ENCODE data around the gene SLC8A2.
"Not testable (repeated sequence)": the region's sequence is repeated elsewhere in the genome, so short reads cannot be mapped to it uniquely, and the experiment has no call there.

SLC8A2 gene

GRCh38 chr19:47411696-47412095 lies 60.0 kb downstream of the SLC8A2 start:
- not testable (repeated sequence) for DNase-seq (ENCODE audit: low spot score)

- no peak for DNase-seq (ENCODE audit: low spot score)
Measured at GRCh38 chr19:47411101-47411500, 60.6 kb downstream of the SLC8A2 start.

GRCh38 chr19:47408156-47408938 lies 63.3 kb downstream of the SLC8A2 start:
- no peak for DNase-seq (ENCODE audit: low spot score)

GRCh38 chr19:47407417-47407774 lies 64.3 kb downstream of the SLC8A2 start:
- no peak for DNase-seq (ENCODE audit: low spot score)

GRCh38 chr19:47406711-47407416 lies 64.8 kb downstream of the SLC8A2 start:
- no peak for DNase-seq (ENCODE audit: low spot score)

- DNase-seq (ENCODE audit: low spot score) = no peak
Measured at GRCh38 chr19:47405854-47406417, 65.8 kb downstream of the SLC8A2 start.

GRCh38 chr19:47405197-47405550 lies 66.5 kb downstream of the SLC8A2 start:
- no peak for DNase-seq (ENCODE audit: low spot score)

GRCh38 chr19:47404334-47405196 lies 67.1 kb downstream of the SLC8A2 start:
- DNase-seq (ENCODE audit: low spot score) = no peak

GRCh38 chr19:47402504-47402903 lies 69.2 kb downstream of the SLC8A2 start:
- no peak for DNase-seq (ENCODE audit: low spot score)

GRCh38 chr19:47398707-47399597 lies 72.7 kb downstream of the SLC8A2 start:
- DNase-seq (ENCODE audit: low spot score) = no peak

GRCh38 chr19:47391510-47392223 lies 80.0 kb downstream of the SLC8A2 start:
- DNase-seq (ENCODE audit: low spot score) = peak; percentile 81

- DNase-seq (ENCODE audit: low spot score) = no peak
Measured at GRCh38 chr19:47390533-47391488, 80.9 kb downstream of the SLC8A2 start.

GRCh38 chr19:47389150-47389556 lies 82.5 kb downstream of the SLC8A2 start:
- DNase-seq (ENCODE audit: low spot score) = no peak

GRCh38 chr19:47388721-47389120 lies 83.0 kb downstream of the SLC8A2 start:
- DNase-seq (ENCODE audit: low spot score) = not testable (repeated sequence)

GRCh38 chr19:47387623-47388022 lies 84.1 kb downstream of the SLC8A2 start:
- DNase-seq (ENCODE audit: low spot score) = not testable (repeated sequence)

GRCh38 chr19:47386582-47386981 lies 85.1 kb downstream of the SLC8A2 start:
- not testable (repeated sequence) for DNase-seq (ENCODE audit: low spot score)

- not testable (repeated sequence) for DNase-seq (ENCODE audit: low spot score)
Measured at GRCh38 chr19:47384533-47384932, 87.2 kb downstream of the SLC8A2 start.

- not testable (repeated sequence) for DNase-seq (ENCODE audit: low spot score)
Measured at GRCh38 chr19:47383890-47384289, 87.8 kb downstream of the SLC8A2 start.

- peak; percentile 10 for DNase-seq (ENCODE audit: low spot score)
Measured at GRCh38 chr19:47381653-47382279, 89.9 kb downstream of the SLC8A2 start.
